ENCODE data around the gene PGM3.

PGM3 gene

GRCh38 chr6:83190626-83191025 lies 2.4 kb downstream of the PGM3 start:
- H3K27ac ChIP-seq (ENCODE audit: low read depth, low read length) = no peak overlapping the region
- no peaks in the 10 kb centered on the region for H4K20me1 ChIP-seq (ENCODE audit: low read depth, low read length)
- H3K9ac ChIP-seq (ENCODE audit: low read length) = no peak overlapping the region
- no peak overlapping the region for H3K4me3 ChIP-seq (ENCODE audit: insufficient read depth, low read length, poor library complexity, severe bottlenecking)
- H3K27me3 ChIP-seq (ENCODE audit: low read length) = no peaks in the 10 kb centered on the region
- H3K9me2 ChIP-seq (replicated peaks; ENCODE audit: insufficient read depth, low read length) = no peaks in the 10 kb centered on the region
- no peak overlapping the region for H3K4me2 ChIP-seq (ENCODE audit: low read depth, low read length, poor library complexity, severe bottlenecking)
- peaks cover 5% of the 10 kb centered on the region; the same call in 1 of the 2 replicates for H3F3A ChIP-seq (ENCODE audit: insufficient read depth)
- no peak for TF ChIP-seq EZH2phosphoT487 (conservative IDR thresholded peaks at IDR 0.05; ENCODE audit: low read length)
- peaks cover 9% of the 10 kb centered on the region for H3K79me2 ChIP-seq (ENCODE audit: insufficient read depth, low read length)
- H3K9me3 ChIP-seq (ENCODE audit: insufficient read depth, low read length) = no peaks in the 10 kb centered on the region
- no peak overlapping the region for H2AFZ ChIP-seq (ENCODE audit: low read depth, low read length, severe bottlenecking)
- peaks cover 8% of the 10 kb centered on the region; the same call in 1 of the 2 replicates for H3K36me3 ChIP-seq (ENCODE audit: low read length)

- H3K4me2 ChIP-seq (ENCODE audit: low read depth, low read length, poor library complexity, severe bottlenecking) = no peak overlapping the region
- H3K36me3 ChIP-seq (ENCODE audit: low read length) = peaks cover 8% of the 10 kb centered on the region; the same call in 1 of the 2 replicates
- H3K9me2 ChIP-seq (replicated peaks; ENCODE audit: insufficient read depth, low read length) = no peaks in the 10 kb centered on the region
- H2AFZ ChIP-seq (ENCODE audit: low read depth, low read length, severe bottlenecking) = no peak overlapping the region
- no peak overlapping the region for H3K4me3 ChIP-seq (ENCODE audit: insufficient read depth, low read length, poor library complexity, severe bottlenecking)
- no peaks in the 10 kb centered on the region for H4K20me1 ChIP-seq (ENCODE audit: low read depth, low read length)
- H3K79me2 ChIP-seq (ENCODE audit: insufficient read depth, low read length) = peaks cover 9% of the 10 kb centered on the region
- H3K27me3 ChIP-seq (ENCODE audit: low read length) = no peaks in the 10 kb centered on the region
- no peak overlapping the region for H3K27ac ChIP-seq (ENCODE audit: low read depth, low read length)
- H3K9ac ChIP-seq (ENCODE audit: low read length) = no peak overlapping the region
- no peaks in the 10 kb centered on the region for H3F3A ChIP-seq (ENCODE audit: insufficient read depth)
- no peaks in the 10 kb centered on the region for H3K9me3 ChIP-seq (ENCODE audit: insufficient read depth, low read length)
- TF ChIP-seq CTCF (IDR thresholded peaks at IDR 0.05; ENCODE audit: insufficient read depth, low read length, poor library complexity, severe bottlenecking) = no peak
- no peak for TF ChIP-seq EZH2phosphoT487 (conservative IDR thresholded peaks at IDR 0.05; ENCODE audit: low read length)
Observed at GRCh38 chr6:83188501-83188900, 4.6 kb downstream of the PGM3 start.

- Histone ChIP-seq H3K27me3 (ENCODE audit: low read length) (no peaks in the 10 kb centered on the region), H2AFZ (ENCODE audit: low read depth, low read length, severe bottlenecking) (no peak overlapping the region), H3K36me3 (ENCODE audit: low read length) (peaks cover 12% of the 10 kb centered on the region; the same call in 1 of the 2 replicates), H3K9me2 (replicated peaks; ENCODE audit: insufficient read depth, low read length) (no peaks in the 10 kb centered on the region), H3K4me2 (ENCODE audit: low read depth, low read length, poor library complexity, severe bottlenecking) (no peak overlapping the region), H3K79me2 (ENCODE audit: insufficient read depth, low read length) (no peaks in the 10 kb centered on the region; the same call in 1 of the 2 replicates), H3K9ac (ENCODE audit: low read length) (no peak overlapping the region), H3K9me3 (ENCODE audit: insufficient read depth, low read length) (no peaks in the 10 kb centered on the region), H4K20me1 (ENCODE audit: low read depth, low read length) (no peaks in the 10 kb centered on the region), H3K4me3 (ENCODE audit: insufficient read depth, low read length, poor library complexity, severe bottlenecking) (no peak overlapping the region), H3F3A (ENCODE audit: insufficient read depth) (no peaks in the 10 kb centered on the region), H3K27ac (ENCODE audit: low read depth, low read length) (no peak overlapping the region)
- TF ChIP-seq EZH2phosphoT487 (conservative IDR thresholded peaks at IDR 0.05; ENCODE audit: low read length) (no peak), CTCF (IDR thresholded peaks at IDR 0.05; ENCODE audit: insufficient read depth, low read length, poor library complexity, severe bottlenecking) (no peak)
Observed at GRCh38 chr6:83185096-83185495, 8.0 kb downstream of the PGM3 start.

- H3K79me2 ChIP-seq (ENCODE audit: insufficient read depth, low read length) = no peaks in the 10 kb centered on the region
Observed at GRCh38 chr6:83183082-83183828, 9.8 kb downstream of the PGM3 start.

More at GRCh38 chr6:83183082-83183828, 9.8 kb downstream of the PGM3 start:
- H3K9me3 ChIP-seq (ENCODE audit: insufficient read depth, low read length) = no peaks in the 10 kb centered on the region
- TF ChIP-seq EZH2phosphoT487 (conservative IDR thresholded peaks at IDR 0.05; ENCODE audit: low read length) (no peak), CTCF (IDR thresholded peaks at IDR 0.05; ENCODE audit: insufficient read depth, low read length, poor library complexity, severe bottlenecking) (no peak)
- no peak overlapping the region for H2AFZ ChIP-seq (ENCODE audit: low read depth, low read length, severe bottlenecking)
- no peaks in the 10 kb centered on the region for H4K20me1 ChIP-seq (ENCODE audit: low read depth, low read length)
- H3K27ac ChIP-seq (ENCODE audit: low read depth, low read length) = no peak overlapping the region
- no peak overlapping the region for H3K4me2 ChIP-seq (ENCODE audit: low read depth, low read length, poor library complexity, severe bottlenecking)
- H3K9me2 ChIP-seq (replicated peaks; ENCODE audit: insufficient read depth, low read length) = no peaks in the 10 kb centered on the region
- no peaks in the 10 kb centered on the region for H3K27me3 ChIP-seq (ENCODE audit: low read length)
- no peak overlapping the region for H3K4me3 ChIP-seq (ENCODE audit: insufficient read depth, low read length, poor library complexity, severe bottlenecking)
- H3K36me3 ChIP-seq (ENCODE audit: low read length) = peaks cover 9% of the 10 kb centered on the region; the same call in 1 of the 2 replicates
- no peaks in the 10 kb centered on the region for H3F3A ChIP-seq (ENCODE audit: insufficient read depth)
- H3K9ac ChIP-seq (ENCODE audit: low read length) = no peak overlapping the region
